Measurements from ENCODE around the gene PELO. TPM values are rescaled to one million over a fixed set of nuclear protein-coding genes. Genes with fewer than 3 reads are reported as not detected.
A peak's percentile ranks its signal among the peaks of the same experiment; 100 is the strongest.

The PELO gene
- total and polyA plus RNA-seq, 9 of the 15 experiments (the other 6 are each of a cell fraction or from before 2014, with no cell fraction given) = 5.8 to 14.6 (median 9.6) TPM

DNA sequence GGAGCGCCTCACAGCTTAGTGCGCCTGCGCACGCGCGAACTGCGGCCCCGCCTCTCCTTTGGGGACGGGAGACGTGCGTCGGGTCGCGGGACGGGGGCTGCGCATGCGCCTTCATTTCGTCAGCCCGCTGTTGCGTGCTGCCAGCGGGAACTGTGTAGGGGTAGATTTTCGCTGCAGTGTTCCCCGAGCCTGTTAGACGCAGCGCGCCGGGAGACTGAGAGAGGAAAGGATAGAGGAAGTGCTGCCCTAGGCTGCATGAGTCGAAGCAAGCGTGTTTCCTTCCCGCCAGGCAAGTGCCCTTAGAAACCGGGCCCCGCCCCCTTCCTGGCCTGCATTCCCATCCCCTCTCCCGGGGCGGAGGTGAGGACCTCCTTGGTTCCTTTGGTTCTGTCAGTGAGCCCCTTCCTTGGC is 12.3 kb downstream of the PELO start (continued):
- TF ChIP-seq, protein P1, sequence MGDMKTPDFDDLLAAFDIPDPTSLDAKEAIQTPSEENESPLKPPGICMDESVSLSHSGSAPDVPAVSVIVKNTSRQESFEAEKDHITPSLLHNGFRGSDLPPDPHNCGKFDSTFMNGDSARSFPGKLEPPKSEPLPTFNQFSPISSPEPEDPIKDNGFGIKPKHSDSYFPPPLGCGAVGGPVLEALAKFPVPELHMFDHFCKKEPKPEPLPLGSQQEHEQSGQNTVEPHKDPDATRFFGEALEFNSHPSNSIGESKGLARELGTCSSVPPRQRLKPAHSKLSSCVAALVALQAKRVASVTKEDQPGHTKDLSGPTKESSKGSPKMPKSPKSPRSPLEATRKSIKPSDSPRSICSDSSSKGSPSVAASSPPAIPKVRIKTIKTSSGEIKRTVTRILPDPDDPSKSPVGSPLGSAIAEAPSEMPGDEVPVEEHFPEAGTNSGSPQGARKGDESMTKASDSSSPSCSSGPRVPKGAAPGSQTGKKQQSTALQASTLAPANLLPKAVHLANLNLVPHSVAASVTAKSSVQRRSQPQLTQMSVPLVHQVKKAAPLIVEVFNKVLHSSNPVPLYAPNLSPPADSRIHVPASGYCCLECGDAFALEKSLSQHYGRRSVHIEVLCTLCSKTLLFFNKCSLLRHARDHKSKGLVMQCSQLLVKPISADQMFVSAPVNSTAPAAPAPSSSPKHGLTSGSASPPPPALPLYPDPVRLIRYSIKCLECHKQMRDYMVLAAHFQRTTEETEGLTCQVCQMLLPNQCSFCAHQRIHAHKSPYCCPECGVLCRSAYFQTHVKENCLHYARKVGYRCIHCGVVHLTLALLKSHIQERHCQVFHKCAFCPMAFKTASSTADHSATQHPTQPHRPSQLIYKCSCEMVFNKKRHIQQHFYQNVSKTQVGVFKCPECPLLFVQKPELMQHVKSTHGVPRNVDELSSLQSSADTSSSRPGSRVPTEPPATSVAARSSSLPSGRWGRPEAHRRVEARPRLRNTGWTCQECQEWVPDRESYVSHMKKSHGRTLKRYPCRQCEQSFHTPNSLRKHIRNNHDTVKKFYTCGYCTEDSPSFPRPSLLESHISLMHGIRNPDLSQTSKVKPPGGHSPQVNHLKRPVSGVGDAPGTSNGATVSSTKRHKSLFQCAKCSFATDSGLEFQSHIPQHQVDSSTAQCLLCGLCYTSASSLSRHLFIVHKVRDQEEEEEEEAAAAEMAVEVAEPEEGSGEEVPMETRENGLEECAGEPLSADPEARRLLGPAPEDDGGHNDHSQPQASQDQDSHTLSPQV (IDR thresholded peaks at IDR 0.05) = no peak
- TF ChIP-seq, protein P2, sequence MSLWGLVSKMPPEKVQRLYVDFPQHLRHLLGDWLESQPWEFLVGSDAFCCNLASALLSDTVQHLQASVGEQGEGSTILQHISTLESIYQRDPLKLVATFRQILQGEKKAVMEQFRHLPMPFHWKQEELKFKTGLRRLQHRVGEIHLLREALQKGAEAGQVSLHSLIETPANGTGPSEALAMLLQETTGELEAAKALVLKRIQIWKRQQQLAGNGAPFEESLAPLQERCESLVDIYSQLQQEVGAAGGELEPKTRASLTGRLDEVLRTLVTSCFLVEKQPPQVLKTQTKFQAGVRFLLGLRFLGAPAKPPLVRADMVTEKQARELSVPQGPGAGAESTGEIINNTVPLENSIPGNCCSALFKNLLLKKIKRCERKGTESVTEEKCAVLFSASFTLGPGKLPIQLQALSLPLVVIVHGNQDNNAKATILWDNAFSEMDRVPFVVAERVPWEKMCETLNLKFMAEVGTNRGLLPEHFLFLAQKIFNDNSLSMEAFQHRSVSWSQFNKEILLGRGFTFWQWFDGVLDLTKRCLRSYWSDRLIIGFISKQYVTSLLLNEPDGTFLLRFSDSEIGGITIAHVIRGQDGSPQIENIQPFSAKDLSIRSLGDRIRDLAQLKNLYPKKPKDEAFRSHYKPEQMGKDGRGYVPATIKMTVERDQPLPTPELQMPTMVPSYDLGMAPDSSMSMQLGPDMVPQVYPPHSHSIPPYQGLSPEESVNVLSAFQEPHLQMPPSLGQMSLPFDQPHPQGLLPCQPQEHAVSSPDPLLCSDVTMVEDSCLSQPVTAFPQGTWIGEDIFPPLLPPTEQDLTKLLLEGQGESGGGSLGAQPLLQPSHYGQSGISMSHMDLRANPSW (CRISPR knock-in tag; IDR thresholded peaks at IDR 0.05) = no peak
- TF ChIP-seq ZNF77 (CRISPR knock-in tag; IDR thresholded peaks at IDR 0.05) (no peak), MTA3 (IDR thresholded peaks at IDR 0.05; ENCODE audit: borderline replicate concordance) (no peak), NFIX (CRISPR knock-in tag; IDR thresholded peaks at IDR 0.05; ENCODE audit: low read depth) (no peak), THRAP3 (IDR thresholded peaks at IDR 0.05; ENCODE audit: borderline replicate concordance) (no peak), CBX1 (IDR thresholded peaks at IDR 0.05; ENCODE audit: low read depth) (no peak; the same call in 1 of the 2 replicates), TBP (optimal IDR thresholded peaks at IDR 0.05; ENCODE audit: low read depth, low read length) (peak; percentile 76), MED1 (CRISPR knock-in tag; IDR thresholded peaks at IDR 0.05; ENCODE audit: borderline replicate concordance) (no peak), MCM5 (IDR thresholded peaks at IDR 0.05; ENCODE audit: low read depth) (no peak), RBM34 (IDR thresholded peaks at IDR 0.05; ENCODE audit: borderline replicate concordance, insufficient read depth, low read length) (no peak), ATF3 (IDR thresholded peaks at IDR 0.05) (peak; percentile 56), ATF3 (CRISPR knock-in tag; conservative IDR thresholded peaks at IDR 0.05) (no peak), KLF10 (CRISPR knock-in tag; IDR thresholded peaks at IDR 0.05) (no peak), ZNF589 (CRISPR knock-in tag; IDR thresholded peaks at IDR 0.05; ENCODE audit: low read depth) (no peak), POLR2AphosphoS5 (IDR thresholded peaks at IDR 0.05; ENCODE audit: control insufficient read depth, insufficient read depth, low read depth, low read length) (0 out of 2 replicates have a peak, but pooled peaks have one; percentile 47), HMG20B (CRISPR knock-in tag; IDR thresholded peaks at IDR 0.05) (no peak), RBM25 (IDR thresholded peaks at IDR 0.05; ENCODE audit: low read depth, low read length, severe bottlenecking) (no peak)
- TF ChIP-seq, protein P3, sequence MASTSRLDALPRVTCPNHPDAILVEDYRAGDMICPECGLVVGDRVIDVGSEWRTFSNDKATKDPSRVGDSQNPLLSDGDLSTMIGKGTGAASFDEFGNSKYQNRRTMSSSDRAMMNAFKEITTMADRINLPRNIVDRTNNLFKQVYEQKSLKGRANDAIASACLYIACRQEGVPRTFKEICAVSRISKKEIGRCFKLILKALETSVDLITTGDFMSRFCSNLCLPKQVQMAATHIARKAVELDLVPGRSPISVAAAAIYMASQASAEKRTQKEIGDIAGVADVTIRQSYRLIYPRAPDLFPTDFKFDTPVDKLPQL (IDR thresholded peaks at IDR 0.05; ENCODE audit: extremely low read depth, insufficient read length) = no peak
- TF ChIP-seq, protein P4, sequence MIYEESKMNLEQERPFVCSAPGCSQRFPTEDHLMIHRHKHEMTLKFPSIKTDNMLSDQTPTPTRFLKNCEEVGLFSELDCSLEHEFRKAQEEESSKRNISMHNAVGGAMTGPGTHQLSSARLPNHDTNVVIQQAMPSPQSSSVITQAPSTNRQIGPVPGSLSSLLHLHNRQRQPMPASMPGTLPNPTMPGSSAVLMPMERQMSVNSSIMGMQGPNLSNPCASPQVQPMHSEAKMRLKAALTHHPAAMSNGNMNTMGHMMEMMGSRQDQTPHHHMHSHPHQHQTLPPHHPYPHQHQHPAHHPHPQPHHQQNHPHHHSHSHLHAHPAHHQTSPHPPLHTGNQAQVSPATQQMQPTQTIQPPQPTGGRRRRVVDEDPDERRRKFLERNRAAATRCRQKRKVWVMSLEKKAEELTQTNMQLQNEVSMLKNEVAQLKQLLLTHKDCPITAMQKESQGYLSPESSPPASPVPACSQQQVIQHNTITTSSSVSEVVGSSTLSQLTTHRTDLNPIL (CRISPR knock-in tag; IDR thresholded peaks at IDR 0.05) = no peak
